ENCODE results near the gene SYT4. TPM values are rescaled to one million over a fixed set of nuclear protein-coding genes. Genes with fewer than 3 reads are reported as not detected.

Gene SYT4
- total and polyA plus RNA-seq, 2 of the 4 experiments (the other 2 are of a cell fraction): not detected

- H3K4me3 ChIP-seq (ENCODE audit: insufficient read depth, low read depth, low read length): no peak overlapping the region
- CTCF ChIA-PET: no interaction called here
These were observed 40.4 kb downstream of the SYT4 start for GRCh38 chr18:43236921-43237320.

More at GRCh38 chr18:43236921-43237320, 40.4 kb downstream of the SYT4 start:
- dilution Hi-C loops (cut with HindIII; ENCODE audit: low sequenced_read_pairs, unreplicated experiment): no loop called here
- Histone ChIP-seq H2BK20ac (ENCODE audit: low read depth, low read length) (no peak overlapping the region), H3K4me2 (ENCODE audit: low read depth, low read length) (no peak overlapping the region), H4K5ac (ENCODE audit: low read depth, low read length) (no peak overlapping the region), H3K9ac (ENCODE audit: low read depth, low read length) (no peak overlapping the region), H2AK9ac (replicated peaks; ENCODE audit: low read depth, low read length, poor library complexity) (no peak overlapping the region), H3K79me1 (ENCODE audit: low read depth in 1 of 2, low read length in 2 of 2) (no peaks in the 10 kb centered on the region), H3K9me3 (ENCODE audit: control insufficient read depth, insufficient read depth, low read length) (peaks cover 5% of the 10 kb centered on the region), H3K56ac (ENCODE audit: extremely low read depth, insufficient read depth, low read length) (no peak overlapping the region), H2AK5ac (ENCODE audit: low read depth, low read length) (no peak overlapping the region), H3K4me1 (ENCODE audit: control insufficient read depth, insufficient read depth, low read length) (no peaks in the 10 kb centered on the region), H4K8ac (ENCODE audit: low read depth in 2 of 2, low read length in 2 of 2) (no peak overlapping the region), H2BK15ac (ENCODE audit: low read depth, low read length) (no peak overlapping the region), H3K23ac (ENCODE audit: low read depth, low read length) (no peak overlapping the region), H4K91ac (ENCODE audit: insufficient read depth, low read depth, low read length) (no peak overlapping the region), H4K20me1 (ENCODE audit: insufficient read depth, low read length) (no peaks in the 10 kb centered on the region), H3K9me1 (ENCODE audit: insufficient read depth, low read length) (no peaks in the 10 kb centered on the region), H3K36me3 (ENCODE audit: control insufficient read depth, insufficient read depth, low read length) (no peaks in the 10 kb centered on the region), H2BK5ac (ENCODE audit: low read depth, low read length, poor library complexity, severe bottlenecking) (no peak overlapping the region), H2BK120ac (ENCODE audit: low read depth, low read length) (no peak overlapping the region), H2AFZ (replicated peaks; ENCODE audit: low read length, poor library complexity) (no peak overlapping the region), H3K27me3 (ENCODE audit: control insufficient read depth, insufficient read depth, low read length) (no peaks in the 10 kb centered on the region), H3K4ac (ENCODE audit: low read depth, low read length) (no peak overlapping the region), H3K18ac (ENCODE audit: low read depth, low read length) (no peak overlapping the region), H3K27ac (ENCODE audit: insufficient read depth, low read length) (no peak overlapping the region), H3K14ac (replicated peaks; ENCODE audit: low read depth, low read length) (no peak overlapping the region)
- POLR2A ChIA-PET (ENCODE audit: unreplicated experiment): no interaction called here
- intact Hi-C loops (cut with micrococcal nuclease): no loop called here
- BruUV-seq (replicated peaks): no TSS peak
- DNase-seq (no peak), ATAC-seq (ENCODE audit: low read depth) (no peak)
- WGBS, 2 experiments (ENCODE audit: extremely low coverage in 2 of 2, insufficient read length in 1 of 2): no CpG with 5 or more reads among the region's 2 CpGs
- TF ChIP-seq MAZ (IDR thresholded peaks at IDR 0.05; ENCODE audit: borderline replicate concordance, low read depth, low read length): no peak
- no peak for TF ChIP-seq USF2 (IDR thresholded peaks at IDR 0.05; ENCODE audit: low read depth, low read length)
- no peak for TF ChIP-seq MAFK (IDR thresholded peaks at IDR 0.05; ENCODE audit: low read depth, low read length)
- no peak for TF ChIP-seq MXI1 (IDR thresholded peaks at IDR 0.05; ENCODE audit: borderline replicate concordance, low read depth, low read length)
- no peak for TF ChIP-seq BHLHE40 (IDR thresholded peaks at IDR 0.05; ENCODE audit: low read depth, low read length)
- no peak for TF ChIP-seq SMC3 (IDR thresholded peaks at IDR 0.05; ENCODE audit: low read depth, low read length)
- TF ChIP-seq RFX5 (IDR thresholded peaks at IDR 0.05; ENCODE audit: low read depth, low read length): no peak
- TF ChIP-seq, protein P1, sequence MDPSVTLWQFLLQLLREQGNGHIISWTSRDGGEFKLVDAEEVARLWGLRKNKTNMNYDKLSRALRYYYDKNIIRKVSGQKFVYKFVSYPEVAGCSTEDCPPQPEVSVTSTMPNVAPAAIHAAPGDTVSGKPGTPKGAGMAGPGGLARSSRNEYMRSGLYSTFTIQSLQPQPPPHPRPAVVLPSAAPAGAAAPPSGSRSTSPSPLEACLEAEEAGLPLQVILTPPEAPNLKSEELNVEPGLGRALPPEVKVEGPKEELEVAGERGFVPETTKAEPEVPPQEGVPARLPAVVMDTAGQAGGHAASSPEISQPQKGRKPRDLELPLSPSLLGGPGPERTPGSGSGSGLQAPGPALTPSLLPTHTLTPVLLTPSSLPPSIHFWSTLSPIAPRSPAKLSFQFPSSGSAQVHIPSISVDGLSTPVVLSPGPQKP (IDR thresholded peaks at IDR 0.05; ENCODE audit: borderline replicate concordance, low read depth, low read length): no peak
- TF ChIP-seq RCOR1 (IDR thresholded peaks at IDR 0.05; ENCODE audit: insufficient replicate concordance, low read length): no peak
- TF ChIP-seq FOS (IDR thresholded peaks at IDR 0.05; ENCODE audit: low read depth, low read length): no peak
- no peak for TF ChIP-seq CEBPB (IDR thresholded peaks at IDR 0.05; ENCODE audit: low read depth, low read length)
- TF ChIP-seq POLR2A (IDR thresholded peaks at IDR 0.05; ENCODE audit: low read depth, low read length): no peak
- no peak for TF ChIP-seq CTCF (conservative IDR thresholded peaks at IDR 0.05; ENCODE audit: low read depth, low read length)
- no peak for TF ChIP-seq CHD1 (IDR thresholded peaks at IDR 0.05; ENCODE audit: low read depth, low read length)
- no peak for TF ChIP-seq RAD21 (IDR thresholded peaks at IDR 0.05; ENCODE audit: low read length)
- TF ChIP-seq NFE2L2 (IDR thresholded peaks at IDR 0.05; ENCODE audit: low read depth, low read length): no peak
- in situ Hi-C loops (cut with MboI; ENCODE audit: low sequenced_read_pairs): no loop called here
